ENCODE data around the gene TMEM161B.

DNA sequence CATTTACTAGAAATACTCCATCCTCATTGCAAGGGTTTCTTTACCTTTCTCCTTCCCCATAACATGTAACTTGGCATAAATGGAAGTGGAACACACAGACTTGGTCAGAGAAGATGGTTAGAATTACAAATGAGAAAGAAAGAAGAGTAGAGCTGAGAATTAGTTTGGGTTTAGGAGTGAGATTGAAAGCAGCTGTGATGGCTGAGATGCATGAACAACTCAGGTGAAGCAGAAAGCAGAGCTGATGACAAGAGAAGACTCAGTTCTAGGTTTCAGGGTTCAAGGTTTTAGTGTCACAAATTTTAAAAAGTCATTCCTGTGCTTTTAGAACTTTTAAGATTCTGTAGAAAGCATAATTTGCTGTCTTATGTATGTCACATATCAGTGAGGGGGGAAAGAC is 54.0 kb downstream of the TMEM161B start:
- TF ChIP-seq, protein P1, sequence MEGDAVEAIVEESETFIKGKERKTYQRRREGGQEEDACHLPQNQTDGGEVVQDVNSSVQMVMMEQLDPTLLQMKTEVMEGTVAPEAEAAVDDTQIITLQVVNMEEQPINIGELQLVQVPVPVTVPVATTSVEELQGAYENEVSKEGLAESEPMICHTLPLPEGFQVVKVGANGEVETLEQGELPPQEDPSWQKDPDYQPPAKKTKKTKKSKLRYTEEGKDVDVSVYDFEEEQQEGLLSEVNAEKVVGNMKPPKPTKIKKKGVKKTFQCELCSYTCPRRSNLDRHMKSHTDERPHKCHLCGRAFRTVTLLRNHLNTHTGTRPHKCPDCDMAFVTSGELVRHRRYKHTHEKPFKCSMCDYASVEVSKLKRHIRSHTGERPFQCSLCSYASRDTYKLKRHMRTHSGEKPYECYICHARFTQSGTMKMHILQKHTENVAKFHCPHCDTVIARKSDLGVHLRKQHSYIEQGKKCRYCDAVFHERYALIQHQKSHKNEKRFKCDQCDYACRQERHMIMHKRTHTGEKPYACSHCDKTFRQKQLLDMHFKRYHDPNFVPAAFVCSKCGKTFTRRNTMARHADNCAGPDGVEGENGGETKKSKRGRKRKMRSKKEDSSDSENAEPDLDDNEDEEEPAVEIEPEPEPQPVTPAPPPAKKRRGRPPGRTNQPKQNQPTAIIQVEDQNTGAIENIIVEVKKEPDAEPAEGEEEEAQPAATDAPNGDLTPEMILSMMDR (IDR thresholded peaks at IDR 0.05): no peak
- TF ChIP-seq POLR2A (IDR thresholded peaks at IDR 0.05): no peak

Data from heart left ventricle (tissue), 13 donors.